GM19372 (cell line): Measurements from ENCODE around the gene KLHL30.

Source experiments
- ATAC-seq: cut with Tn5 transposase; IDR thresholded peaks from one replicate; pipeline ENCODE4 v1.9.1; 2021; ENCODE audit warnings: mild to moderate bottlenecking, low read depth, moderate library complexity; ENCODE audit not compliant: unreplicated experiment

KLHL30 gene

DNA sequence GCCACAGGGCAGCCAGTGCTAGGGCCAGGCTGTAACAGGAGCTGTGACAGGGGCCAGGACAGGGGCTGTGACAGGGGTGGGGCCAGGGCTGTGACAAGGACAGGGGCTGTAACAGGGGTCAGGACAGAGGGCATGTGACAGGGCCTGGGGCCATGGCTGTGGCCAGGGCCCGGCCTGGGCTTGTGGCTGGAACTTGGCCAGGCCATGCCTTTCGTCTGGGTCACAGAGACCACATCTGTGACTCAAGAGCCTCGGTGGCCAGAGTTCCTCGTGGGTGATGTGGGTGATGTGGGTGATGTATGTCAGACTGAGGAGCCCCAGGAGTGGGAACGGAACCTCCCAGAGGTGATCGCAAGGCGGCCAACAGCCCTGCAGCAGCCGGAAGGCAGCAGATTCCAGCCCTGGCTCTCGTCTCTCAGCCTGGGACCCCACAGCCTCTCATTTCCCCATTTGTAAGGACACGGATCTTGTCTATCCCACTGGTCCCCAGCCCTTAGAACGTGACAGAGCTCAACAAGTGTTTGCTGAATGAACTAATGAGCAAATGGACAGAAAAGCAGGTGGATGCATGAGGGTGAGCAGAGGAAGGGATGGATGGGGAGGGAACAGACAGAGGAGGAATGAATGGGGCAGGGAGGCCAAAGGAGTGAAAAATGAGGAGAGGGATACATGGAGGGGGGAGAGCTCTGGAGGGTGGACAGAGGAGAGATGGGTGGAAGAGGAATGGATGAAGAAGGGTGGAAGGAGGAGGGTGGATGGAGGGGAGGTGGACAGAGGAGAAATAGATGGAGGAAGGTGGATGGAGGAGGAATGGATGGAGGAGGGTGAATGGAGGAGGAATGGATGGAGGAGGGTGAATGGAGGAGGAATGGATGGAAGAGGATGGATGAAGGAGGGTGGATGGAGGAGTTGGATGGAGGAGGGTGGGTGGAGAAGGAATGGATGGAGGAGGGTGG lies 21.0 kb upstream of the KLHL30 start:
- ATAC-seq: no peak

DNA sequence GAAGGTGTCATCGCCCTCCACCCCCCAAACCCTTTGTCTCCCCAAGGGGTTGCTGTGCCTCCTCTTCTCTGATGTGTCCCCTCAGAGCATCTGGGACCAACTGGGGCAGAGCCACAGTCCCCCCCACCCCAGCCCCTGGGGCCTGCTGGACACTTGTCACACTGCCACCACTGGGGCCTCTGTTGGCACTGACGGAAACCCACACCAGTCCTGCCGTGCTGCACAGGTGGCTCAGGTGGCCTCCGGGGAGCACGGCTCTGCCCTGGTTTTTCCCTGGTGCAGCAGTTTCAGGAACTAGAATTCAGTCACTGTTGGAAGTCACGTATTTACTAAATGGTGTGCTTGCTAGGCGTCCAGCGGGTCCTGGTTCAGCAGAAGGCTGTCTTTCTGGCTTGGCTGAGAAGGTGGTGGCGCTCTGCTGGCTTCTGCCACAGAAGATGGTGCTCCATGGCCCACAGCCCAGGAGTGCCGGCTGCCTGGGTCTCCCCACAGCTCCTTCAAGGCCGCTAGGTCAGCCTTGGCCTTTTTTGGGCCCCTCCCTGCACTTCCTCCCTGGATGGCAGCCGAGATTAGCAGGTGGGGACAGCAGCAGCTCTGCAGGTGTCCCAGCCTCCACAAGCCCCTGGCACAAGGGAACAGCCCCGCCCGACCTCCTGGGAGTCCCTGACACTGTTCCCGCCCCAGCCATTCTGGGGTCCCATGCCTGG lies 18.6 kb upstream of the KLHL30 start:
- no peak for ATAC-seq

DNA sequence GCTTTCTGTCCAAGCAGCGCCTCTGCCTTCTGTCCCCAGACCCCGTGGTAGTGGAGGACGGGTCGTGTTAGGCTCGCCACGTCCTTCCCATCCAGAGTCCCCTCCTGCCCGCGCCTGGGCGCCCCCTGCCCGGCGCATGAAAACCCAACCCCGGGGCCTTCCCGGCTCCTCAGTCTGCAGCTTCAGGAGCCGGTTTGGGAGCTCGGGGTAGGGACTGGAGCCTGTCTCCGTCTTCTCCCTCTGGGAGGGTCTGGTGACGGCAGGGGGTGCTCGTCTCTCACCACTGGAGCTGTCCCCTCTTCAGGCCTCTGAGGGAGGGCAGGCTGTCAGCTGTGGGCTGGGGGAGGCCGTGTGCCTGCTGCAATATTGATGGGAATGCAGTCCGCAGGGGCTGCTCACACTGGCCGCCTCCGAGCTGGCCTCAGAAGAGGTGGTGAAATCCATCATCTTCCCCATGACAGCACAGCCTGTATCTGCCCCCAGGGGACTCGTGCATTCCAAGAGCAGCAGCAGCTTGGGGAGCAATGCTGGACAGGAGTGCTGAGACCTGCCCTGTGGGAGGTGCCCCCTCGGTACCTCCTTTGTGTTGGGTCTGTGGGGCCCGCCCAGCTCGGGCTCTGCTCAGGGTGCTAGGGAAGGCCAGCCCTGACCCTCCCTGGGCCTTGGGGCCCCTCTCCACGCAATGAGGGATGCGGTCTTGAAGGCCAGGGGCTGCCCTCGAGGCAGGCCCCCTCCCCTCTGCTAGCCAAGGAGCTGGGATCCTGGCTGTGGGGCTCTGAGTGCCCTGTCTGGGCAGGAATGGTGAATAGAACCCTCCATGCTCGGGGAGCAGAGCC lies 17.8 kb upstream of the KLHL30 start:
- no peak for ATAC-seq

DNA sequence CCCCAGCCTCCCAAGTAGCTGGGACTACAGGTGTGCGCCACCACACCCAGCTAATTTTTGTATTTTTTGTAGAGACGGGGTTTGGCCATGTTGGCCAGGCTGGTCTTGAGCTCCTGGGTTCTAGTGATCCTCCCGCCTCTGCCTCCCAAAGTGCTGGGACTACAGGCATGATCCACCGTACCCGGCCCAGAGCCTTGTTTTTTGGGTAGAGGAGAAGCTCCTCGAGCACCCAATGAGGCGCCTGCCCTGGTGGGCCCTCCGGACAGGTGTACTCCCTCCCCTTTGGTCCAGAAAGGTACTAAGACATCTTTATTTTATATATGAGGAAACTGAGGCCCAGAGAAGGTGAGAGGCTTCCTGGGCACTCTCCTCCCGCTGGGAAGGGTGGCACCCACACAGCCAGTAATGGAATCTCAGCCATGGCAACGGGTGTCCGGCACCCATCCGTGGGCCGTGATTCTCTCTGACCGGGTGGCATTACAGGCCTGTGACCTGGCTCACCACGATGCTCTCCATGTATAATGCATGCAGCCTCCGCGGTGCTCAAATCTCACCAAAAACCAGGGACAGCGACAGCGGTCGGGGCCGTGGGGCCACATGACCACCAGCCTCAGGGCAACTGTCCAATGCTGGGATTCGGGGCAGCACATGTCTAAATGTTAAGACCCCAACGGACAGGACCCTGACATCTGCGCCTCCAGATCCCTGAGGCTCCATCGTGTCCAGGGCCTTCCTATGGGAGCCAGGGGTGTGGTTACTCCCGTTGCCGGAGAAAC lies 16.8 kb upstream of the KLHL30 start:
- ATAC-seq: no peak

DNA sequence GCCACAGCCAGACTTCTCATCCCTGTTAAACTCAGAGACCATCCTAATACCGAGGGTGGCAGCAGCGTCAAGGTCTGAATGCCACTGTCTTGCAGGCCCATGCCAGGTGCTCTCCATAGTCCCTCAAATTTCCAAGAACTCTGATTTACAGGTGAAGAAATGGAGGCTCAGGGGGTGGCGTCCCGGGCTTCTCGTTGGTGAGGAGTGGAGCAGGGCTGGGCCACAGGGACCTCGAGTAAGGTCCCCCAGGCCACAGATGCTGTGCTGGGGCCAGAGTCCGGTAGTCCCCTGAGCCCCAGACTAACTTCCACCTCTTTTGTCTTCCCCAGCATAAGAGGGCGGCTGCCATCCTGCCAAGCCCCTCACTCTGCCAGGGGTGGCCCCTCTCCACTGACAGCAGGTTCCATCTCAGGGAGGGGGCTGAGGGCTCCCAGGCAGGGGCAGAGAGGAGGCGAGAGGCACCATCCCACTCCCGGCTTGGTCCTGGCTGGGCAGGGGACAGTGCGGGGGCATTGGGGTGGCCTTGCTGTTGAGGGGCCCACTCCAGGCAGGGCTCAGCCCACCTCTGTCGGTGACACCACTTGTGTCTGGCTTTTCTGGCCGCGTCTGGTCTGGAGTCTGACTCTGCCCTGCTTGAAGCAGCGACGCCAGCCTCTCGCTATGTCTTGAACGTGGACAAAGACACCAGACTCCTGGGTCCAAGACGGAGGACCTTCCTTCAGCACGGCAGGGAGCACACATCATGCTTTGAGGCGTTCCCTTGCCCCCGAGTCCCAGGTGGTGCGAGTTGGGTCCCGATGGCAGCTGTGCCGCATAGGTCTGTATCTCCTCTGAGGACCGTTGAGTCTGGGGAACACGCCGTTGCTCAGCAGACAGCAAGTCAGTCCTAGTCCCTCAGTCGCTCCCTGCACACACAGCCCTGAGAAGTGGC lies 15.9 kb upstream of the KLHL30 start:
- ATAC-seq: no peak

DNA sequence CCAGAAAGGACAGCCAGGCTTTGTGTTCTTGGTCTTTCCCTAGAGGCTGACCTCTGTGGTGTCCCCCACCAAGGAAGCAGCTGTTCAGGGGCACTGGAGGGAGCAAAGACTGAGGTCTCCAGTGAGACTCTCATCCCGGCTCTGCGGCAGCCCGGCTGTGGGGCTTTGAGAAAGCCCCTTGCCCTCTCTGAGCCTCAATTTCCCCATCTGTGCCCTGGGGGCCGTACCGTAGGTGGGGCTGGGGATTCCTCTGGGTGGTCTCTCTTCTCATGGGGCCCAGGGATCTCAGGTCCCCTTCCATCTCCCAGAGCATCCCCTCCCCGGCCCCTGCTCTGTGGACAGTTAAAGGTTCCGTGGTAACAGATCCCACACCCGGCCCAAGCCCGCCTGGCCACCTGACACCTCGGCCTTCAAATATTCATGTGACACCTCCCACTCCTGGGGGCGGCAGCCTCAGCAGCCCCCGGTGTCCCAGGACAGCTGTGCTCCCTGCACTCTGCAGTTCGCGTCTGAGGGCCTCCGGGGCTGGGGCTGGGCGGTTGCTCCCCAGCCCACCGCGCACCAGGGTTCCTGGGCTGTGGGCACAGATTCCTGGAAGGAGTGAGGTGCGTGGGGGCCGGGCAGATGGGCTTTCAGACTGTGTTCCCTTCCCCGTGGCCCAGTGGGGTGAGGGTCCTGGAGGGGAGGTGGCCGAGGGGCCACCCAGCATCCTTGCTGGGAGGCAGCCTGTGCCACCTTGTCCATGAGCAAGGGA lies 15.1 kb upstream of the KLHL30 start:
- ATAC-seq: no peak

DNA sequence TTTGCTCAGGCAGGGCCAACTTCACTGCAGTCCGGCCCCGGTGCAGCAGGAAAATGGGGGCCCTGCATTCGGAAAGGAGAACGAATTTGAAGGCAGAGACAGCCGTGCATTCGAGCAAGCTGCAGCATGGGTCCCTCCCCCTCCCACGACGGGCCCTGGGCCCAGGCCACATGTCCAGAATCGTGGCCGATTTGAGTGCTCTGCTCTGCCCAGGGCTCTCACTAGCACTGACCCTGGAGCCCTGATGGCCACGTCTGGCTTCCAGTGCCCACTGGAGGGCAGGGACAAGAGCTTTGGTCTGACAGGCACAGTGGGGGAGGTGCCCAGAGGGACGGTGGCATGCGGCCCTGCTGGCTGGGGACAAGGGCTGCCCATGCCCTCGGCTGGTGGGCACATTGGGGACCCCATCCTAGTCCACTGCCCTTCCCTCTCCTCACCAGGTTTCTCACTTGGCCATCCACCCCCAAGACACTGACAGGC lies 14.4 kb upstream of the KLHL30 start:
- ATAC-seq: no peak

DNA sequence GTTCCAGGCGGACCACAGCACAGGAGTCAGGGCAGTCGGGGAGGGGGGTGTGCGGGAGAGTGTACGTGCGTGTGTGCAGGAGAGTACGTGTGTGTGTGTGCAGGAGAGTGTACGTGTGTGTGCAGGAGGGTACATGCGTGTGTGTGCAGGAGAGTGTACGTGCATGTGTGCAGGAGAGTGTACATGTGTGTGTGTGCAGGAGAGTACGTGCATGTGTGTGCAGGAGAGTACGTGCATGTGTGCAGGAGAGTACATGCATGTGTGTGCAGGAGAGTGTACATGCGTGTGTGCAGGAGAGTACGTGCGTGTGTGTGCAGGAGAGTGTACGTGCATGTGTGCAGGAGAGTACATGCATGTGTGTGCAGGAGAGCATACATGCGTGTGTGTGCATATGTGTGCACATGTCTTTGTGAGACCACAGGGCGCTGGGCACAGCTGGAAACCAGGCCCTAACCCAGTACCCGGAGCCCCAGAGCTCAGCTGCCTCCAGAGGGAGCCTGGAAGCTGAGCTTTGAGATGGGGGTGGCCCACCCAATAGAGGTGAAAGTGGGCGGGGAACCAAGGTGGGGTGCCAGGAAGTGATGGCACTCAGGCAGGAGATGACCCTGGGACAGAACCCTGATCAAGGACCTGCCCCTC lies 13.9 kb upstream of the KLHL30 start:
- ATAC-seq: no peak

DNA sequence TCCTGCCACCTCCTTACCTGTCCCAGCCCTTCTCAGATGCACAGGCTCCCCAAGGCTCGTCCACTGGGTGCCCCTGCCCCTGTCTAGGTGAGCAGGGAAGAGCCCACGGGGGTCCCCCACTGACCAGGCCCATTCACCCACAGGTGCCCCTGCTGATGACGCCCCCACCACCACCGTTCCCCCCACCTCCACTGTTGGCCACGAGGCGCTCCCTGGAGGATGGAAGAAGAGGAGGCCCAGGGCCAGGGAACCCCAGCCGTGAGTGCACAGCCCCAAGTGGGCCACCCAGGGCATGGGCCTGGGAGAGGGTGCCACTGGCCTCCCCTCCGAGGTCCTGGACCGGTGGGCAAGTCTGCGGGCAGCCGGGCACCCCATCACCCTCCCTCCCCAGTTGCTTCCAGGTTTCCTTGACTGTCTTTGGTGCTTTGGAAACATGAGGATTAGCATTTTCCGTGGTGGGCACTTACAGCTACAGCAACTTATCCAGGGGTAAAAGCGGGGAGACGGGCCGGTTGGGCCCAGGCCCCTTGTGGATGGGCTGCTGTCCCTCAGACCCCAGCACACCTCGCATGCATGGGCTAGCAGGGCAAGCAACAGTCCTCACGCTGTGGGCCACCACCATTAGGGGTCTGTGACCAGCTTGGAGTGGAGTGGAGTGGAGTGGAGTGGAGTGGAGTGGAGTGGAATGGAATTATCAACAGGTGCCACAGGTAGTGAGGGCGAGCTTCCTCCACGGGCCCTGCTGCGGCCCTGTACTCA lies 13.2 kb upstream of the KLHL30 start:
- no peak for ATAC-seq

DNA sequence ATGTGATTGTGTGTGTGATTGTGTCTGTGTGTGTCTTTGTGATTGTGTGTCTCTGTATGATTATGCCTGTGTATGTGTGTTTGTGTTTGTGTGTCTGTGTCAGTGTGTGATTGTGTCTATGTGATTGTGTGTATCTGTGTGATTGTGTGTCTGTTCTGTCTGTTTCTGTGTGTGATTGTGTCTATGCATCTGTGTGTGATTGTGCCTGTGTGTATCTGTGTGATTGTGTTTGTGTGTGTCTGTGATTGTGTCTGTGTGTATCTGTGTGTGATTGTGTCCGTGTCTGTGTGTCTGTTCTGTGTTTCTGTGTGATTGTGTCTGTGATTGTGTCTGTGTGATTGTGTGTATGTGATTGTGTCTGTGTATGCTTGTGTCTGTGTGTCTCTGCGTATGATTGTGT lies 12.1 kb upstream of the KLHL30 start:
- ATAC-seq: no peak

DNA sequence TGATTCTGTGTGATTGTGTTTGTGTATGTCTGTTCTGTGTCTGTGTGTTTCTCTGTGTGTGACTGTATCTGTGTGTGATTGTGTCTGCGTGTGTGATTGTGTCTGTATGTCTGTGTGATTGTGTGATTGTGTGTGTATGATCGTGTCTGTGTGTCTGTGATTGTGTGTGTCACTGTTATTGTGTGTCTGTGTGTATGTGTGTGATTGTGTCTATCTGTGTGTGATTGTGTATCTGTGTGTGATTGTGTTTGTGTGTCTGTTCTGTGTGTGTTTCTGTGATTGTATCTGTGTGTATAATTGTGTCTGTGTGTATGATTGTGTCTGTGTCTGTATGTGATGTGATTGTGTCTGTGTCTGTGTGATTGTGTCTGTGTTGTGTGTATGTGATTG lies 11.7 kb upstream of the KLHL30 start:
- no peak for ATAC-seq

DNA sequence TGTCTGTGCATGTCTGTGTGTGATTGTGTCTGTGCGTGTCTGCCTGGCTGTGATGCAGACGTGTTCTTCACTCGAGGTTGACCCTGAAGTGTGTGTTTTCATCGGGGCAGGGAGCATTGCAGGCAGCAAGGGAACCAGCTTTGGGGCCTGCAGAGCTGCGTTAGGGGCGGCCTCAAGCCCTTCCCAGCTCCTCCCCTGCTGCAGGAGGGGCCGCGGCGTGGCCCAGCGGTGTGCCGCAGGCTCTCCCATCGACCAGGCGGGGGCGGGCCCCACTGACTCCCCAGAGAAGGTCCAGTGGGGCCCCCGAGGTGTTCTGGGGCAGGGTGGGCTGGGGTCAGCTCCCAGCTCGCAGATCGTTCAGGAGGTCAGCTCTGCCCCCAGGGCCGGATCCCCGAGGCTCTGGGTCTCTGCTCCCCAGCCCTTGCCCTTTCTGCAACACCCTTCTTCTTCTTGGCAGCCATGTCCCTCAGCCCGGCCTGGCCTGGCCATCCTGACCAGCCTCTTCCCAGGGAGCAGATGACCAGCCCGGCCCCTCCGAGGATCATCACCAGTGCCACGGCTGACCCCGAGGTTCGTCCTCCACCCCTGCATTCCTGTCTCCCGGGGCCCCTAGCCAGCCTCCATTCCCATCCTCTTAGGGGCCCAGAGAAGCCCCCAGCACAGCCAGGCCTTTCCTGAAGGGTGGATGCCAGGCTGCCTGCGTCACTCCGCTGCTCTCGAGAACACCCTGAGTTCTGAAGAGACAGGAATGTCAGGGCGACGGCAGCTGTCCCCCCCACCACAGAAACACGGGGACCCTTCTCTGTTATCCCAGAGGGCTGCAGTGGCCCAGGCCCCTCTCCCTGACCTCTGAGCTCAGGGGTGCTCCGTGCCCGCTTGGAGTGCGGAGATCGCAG lies 11.1 kb upstream of the KLHL30 start:
- ATAC-seq: no peak

DNA sequence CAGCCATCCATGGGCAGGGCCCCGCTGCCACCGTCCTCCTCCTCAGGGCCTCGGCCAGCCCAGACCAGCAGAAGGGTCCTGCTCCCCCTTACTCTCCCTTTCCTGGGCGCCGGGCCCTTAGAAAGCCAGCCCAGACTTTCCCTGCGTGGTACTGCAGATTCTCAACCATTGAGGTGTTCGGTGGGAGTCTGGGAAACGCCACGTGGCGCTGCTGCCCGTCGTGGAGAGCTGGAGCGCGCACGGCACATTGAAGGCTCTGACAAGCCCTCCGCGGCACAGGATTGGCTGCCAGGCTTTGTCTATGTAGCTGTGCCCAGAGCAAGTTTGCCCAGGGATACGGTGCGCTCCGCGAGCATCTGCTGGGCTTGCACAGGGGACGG lies 10.4 kb upstream of the KLHL30 start:
- no peak for ATAC-seq

DNA sequence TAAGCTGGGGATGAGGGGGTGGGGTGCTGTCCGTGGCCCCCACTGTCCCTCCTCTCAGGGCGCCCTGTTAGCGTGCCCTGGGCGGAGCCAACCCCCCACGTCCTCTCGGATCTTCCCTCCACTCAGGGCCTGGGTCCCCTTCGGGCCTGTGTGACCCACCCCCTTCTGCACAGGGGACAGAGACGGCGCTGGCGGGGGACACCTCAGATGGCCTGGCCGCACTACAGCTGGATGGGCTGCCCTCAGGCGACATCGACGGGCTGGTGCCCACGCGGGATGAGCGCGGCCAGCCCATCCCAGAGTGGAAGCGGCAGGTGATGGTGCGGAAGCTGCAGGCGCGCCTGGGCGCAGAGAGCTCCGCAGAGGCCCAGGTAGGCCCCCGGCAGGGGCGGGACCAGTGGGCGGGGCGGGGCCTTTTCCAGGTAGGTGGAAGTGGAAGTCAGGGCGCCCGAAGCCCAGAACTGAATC lies 9.9 kb upstream of the KLHL30 start:
- no peak for ATAC-seq

DNA sequence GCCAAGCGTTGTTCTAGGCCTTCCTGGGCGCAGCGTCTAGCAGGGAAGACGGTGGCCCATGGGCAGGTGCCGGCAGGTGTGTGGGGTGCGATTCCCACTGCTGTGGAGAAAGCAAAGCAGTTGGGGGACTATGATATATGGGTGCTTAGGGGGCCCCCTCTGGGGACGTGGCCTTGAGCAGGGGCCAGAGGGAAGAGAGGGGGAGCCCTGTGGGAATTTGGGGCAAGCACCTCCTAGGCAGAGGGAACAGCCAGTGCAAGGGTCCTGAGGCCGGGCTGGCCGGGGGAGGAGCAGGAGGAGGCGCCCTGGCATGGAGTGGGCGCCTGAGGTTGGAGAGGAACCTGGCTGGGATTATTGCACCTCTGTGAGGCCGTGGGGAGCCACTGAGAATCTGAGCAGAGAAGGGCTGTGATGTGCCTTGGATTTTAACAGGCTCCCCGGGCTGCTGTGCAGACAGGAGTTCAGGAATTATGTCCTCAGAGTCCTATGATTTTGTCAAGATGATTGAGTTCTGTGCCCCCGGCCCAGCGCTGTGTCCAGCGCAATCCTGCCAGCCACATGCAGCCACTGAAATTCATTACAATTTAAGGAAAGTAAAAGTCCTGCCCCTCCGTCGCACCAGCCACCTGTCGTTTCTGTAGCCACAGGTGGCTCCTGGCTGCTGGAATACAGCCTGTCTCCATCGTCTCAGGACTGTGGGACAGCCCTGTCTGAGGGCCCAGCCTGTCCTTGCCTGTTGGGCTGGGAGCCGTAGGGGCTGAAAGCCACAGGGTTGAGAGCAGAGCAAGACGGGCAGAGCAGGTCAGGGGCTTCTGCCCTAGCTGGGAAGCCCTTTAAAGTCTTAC lies 9.1 kb upstream of the KLHL30 start:
- no peak for ATAC-seq
